ENCODE data around the gene CPN1. TPM values are rescaled to one million over a fixed set of nuclear protein-coding genes. Genes with fewer than 3 reads are reported as not detected.
A peak's percentile ranks its signal among the peaks of the same experiment; 100 is the strongest.

CPN1 gene
- total RNA-seq, 4 donors from 2014 or later: not detected

GRCh38 chr10:100045592-100045991 lies 36.1 kb downstream of the CPN1 start:
- no peaks in the 10 kb centered on the region for H3K36me3 ChIP-seq
- H3K4me1 ChIP-seq: peaks cover 15 to 31% (median 24%) of the 10 kb centered on the region in 4 donors
- no peak for DNase-seq (ENCODE audit: extremely low spot score)
- intact Hi-C loops (cut with DNase I): no loop called here
- H3K27ac ChIP-seq (replicated peaks in 1 of 4): no peak overlapping the region
- H3K27me3 ChIP-seq: no peaks in the 10 kb centered on the region
- H3K9me3 ChIP-seq: no peaks in the 10 kb centered on the region
- TF ChIP-seq CTCF (IDR thresholded peaks at IDR 0.05) (no peak), EP300 (IDR thresholded peaks at IDR 0.05) (no peak), POLR2AphosphoS5 (IDR thresholded peaks at IDR 0.05) (no peak), POLR2A (IDR thresholded peaks at IDR 0.05; ENCODE audit: low read depth) (no peak)
- H3K4me3 ChIP-seq: no peak overlapping the region
- 69% methylated on average over 2 of the region's 2 CpGs for WGBS

GRCh38 chr10:100043796-100044195 lies 37.9 kb downstream of the CPN1 start:
- no peaks in the 10 kb centered on the region for H3K27me3 ChIP-seq
- intact Hi-C loops (cut with DNase I): no loop called here
- WGBS: 33% methylated on average over 3 of the region's 3 CpGs
- no peaks in the 10 kb centered on the region for H3K9me3 ChIP-seq
- TF ChIP-seq EP300 (IDR thresholded peaks at IDR 0.05): no peak
- TF ChIP-seq POLR2A (IDR thresholded peaks at IDR 0.05; ENCODE audit: low read depth): no peak
- no peak for TF ChIP-seq CTCF (IDR thresholded peaks at IDR 0.05)
- TF ChIP-seq POLR2AphosphoS5 (IDR thresholded peaks at IDR 0.05): no peak
- H3K36me3 ChIP-seq: no peaks in the 10 kb centered on the region
- H3K4me1 ChIP-seq: peaks cover 15 to 35% (median 28%) of the 10 kb centered on the region in 4 donors
- DNase-seq (ENCODE audit: extremely low spot score): no peak
- H3K27ac ChIP-seq (replicated peaks in 1 of 4): peak overlapping the region; percentile 47 to 64 (median 58)
- no peak overlapping the region for H3K4me3 ChIP-seq

GRCh38 chr10:100043344-100043743 lies 38.3 kb downstream of the CPN1 start:
- no peak overlapping the region for H3K4me3 ChIP-seq
- DNase-seq (ENCODE audit: extremely low spot score): no peak
- H3K9me3 ChIP-seq: no peaks in the 10 kb centered on the region
- 91% methylated on average over 2 of the region's 2 CpGs for WGBS
- intact Hi-C loops (cut with DNase I): no loop called here
- peak overlapping the region; percentile 47 to 64 (median 58) for H3K27ac ChIP-seq (replicated peaks in 1 of 4)
- TF ChIP-seq POLR2AphosphoS5 (IDR thresholded peaks at IDR 0.05): no peak
- TF ChIP-seq CTCF (IDR thresholded peaks at IDR 0.05): no peak
- no peak for TF ChIP-seq POLR2A (IDR thresholded peaks at IDR 0.05; ENCODE audit: low read depth)
- TF ChIP-seq EP300 (IDR thresholded peaks at IDR 0.05): no peak
- H3K4me1 ChIP-seq: peaks cover 15 to 35% (median 30%) of the 10 kb centered on the region in 4 donors
- H3K36me3 ChIP-seq: no peaks in the 10 kb centered on the region
- no peaks in the 10 kb centered on the region for H3K27me3 ChIP-seq

- H3K36me3 ChIP-seq: no peaks in the 10 kb centered on the region
- intact Hi-C loops (cut with DNase I): no loop called here
- peaks cover 15 to 35% (median 30%) of the 10 kb centered on the region in 4 donors for H3K4me1 ChIP-seq
- H3K9me3 ChIP-seq: no peaks in the 10 kb centered on the region
- TF ChIP-seq POLR2A (IDR thresholded peaks at IDR 0.05; ENCODE audit: low read depth): no peak
- no peak for TF ChIP-seq EP300 (IDR thresholded peaks at IDR 0.05)
- no peak for TF ChIP-seq CTCF (IDR thresholded peaks at IDR 0.05)
- TF ChIP-seq POLR2AphosphoS5 (IDR thresholded peaks at IDR 0.05): no peak
- WGBS: 79% methylated on average over 2 of the region's 2 CpGs
- H3K4me3 ChIP-seq: no peak overlapping the region
- no peak overlapping the region for H3K27ac ChIP-seq (replicated peaks in 1 of 4)
- no peak for DNase-seq (ENCODE audit: extremely low spot score)
- H3K27me3 ChIP-seq: no peaks in the 10 kb centered on the region
These were observed 40.2 kb downstream of the CPN1 start for GRCh38 chr10:100041306-100042002.

Measured in esophagus muscularis mucosa (tissue), 4 donors.